ENCODE measurements around the gene LEPROT. TPM values are rescaled to one million over a fixed set of nuclear protein-coding genes. Genes with fewer than 3 reads are reported as not detected.
A peak's percentile ranks its signal among the peaks of the same experiment; 100 is the strongest.

LEPROT gene
- total and polyA plus RNA-seq, 10 of the 15 experiments (the other 5 are each of a cell fraction or from before 2014, with no cell fraction given) = 14.9 to 38.1 (median 17.4) TPM

DNA sequence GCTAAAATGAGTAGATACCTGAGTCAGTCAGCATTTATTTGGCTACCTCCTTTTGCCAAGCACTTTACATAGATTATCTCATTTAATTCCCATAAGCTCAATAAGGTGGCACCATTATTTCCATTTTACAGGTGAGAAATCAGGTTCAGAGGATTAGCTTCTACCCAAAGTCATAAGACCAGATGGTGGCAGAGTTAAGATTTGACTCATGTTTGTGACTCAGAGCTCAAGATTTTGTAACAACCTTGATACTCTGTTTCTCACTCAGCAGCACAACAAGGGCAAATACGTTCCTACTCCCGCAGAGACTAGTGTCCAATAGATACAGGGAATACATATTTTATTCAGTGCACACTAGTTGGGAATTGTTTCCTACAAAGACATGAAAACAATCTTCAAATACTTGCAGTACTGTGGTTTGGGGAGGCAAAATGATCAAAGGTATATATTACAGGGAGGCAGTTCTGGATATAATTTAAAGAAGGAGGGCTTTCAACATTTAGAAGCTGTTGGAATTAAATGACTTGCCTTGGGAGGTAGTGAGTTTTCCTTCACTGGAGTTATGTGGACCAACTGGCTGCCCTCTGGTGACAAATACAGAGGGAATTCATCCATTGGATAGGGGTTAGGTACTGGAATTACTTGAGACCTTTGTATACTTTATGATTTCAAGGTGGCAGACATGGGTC lies 3.6 kb downstream of the LEPROT start:
- in situ Hi-C loops (cut with MboI) (loop anchor here (10.0 kb wide), 1 partner anchor 821 kb away; no protein-coding TSS in a partner anchor), intact Hi-C loops (cut with micrococcal nuclease; ENCODE audit: unreplicated experiment) (no loop called here)
- Histone ChIP-seq H3K4me3 (no peak overlapping the region), H3K9me3 (replicated peaks; ENCODE audit: control insufficient read depth, insufficient read depth, low read length) (no peaks in the 10 kb centered on the region; the same call in 2 of the 3 replicates), H3K9ac (ENCODE audit: control insufficient read depth, insufficient read depth, low read length) (no peak overlapping the region), H3K27ac (ENCODE audit: control insufficient read depth, insufficient read depth) (no peak overlapping the region), H2AFZ (ENCODE audit: control insufficient read depth, low read depth, low read length) (no peak overlapping the region), H3K4me2 (ENCODE audit: control insufficient read depth, insufficient read depth) (peak overlapping the region; percentile 6; the same call in 1 of the 2 replicates), H4K20me1 (ENCODE audit: control insufficient read depth, insufficient read depth) (no peaks in the 10 kb centered on the region), H3K36me3 (ENCODE audit: control insufficient read depth in 2 of 2, insufficient read depth in 2 of 2, low read length in 1 of 2) (peaks cover 4 to 9% of the 10 kb centered on the region in 2 experiments; a peak in 2 of 4 replicates), H3K4me1 (ENCODE audit: control insufficient read depth, insufficient read depth, low read length) (peaks cover 3% of the 10 kb centered on the region), H3K27me3 (replicated peaks in 1 of 2; ENCODE audit: control insufficient read depth in 2 of 2, insufficient read depth in 2 of 2, low read length in 1 of 2) (no peaks in the 10 kb centered on the region), H3K79me2 (ENCODE audit: control insufficient read depth, insufficient read depth, low read length) (peaks cover 33% of the 10 kb centered on the region)
- TF ChIP-seq TARDBP (IDR thresholded peaks at IDR 0.05; ENCODE audit: borderline replicate concordance) = no peak
- TF ChIP-seq ZZZ3 (IDR thresholded peaks at IDR 0.05; ENCODE audit: control insufficient read depth, insufficient read length, low read depth) = no peak
- 0 out of 2 replicates have a peak, but pooled peaks have one; percentile 55 for TF ChIP-seq ZBED1 (IDR thresholded peaks at IDR 0.05; ENCODE audit: borderline replicate concordance)
- TF ChIP-seq IRF4 (IDR thresholded peaks at IDR 0.05; ENCODE audit: low read depth, low read length) = peak; percentile 73; the same call in 1 of the 2 replicates
- TF ChIP-seq NFXL1 (IDR thresholded peaks at IDR 0.05; ENCODE audit: borderline replicate concordance) = no peak
- peak; percentile 77 for TF ChIP-seq JUNB (IDR thresholded peaks at IDR 0.05)
- no peak for ATAC-seq
- ChIA-PET SMC1A (ENCODE audit: uncharacterized antibody, unreplicated experiment) (interaction anchor here (0.7 to 1.0 kb wide), 2 partner anchors 16 to 35 kb away, joined by 3 read pairs; no protein-coding TSS in a partner anchor), POLR2A (no interaction called here), CTCF (interaction anchor here (1.0 kb wide), 1 partner anchor 158 kb away, joined by 3 read pairs; no protein-coding TSS in a partner anchor), RAD21 (ENCODE audit: unreplicated experiment) (interaction anchor here (1.5 kb wide), 1 partner anchor 35 kb away, joined by 3 read pairs; no protein-coding TSS in a partner anchor)
- 0% methylated on average over 2 of the region's 2 CpGs for WGBS (ENCODE audit: insufficient coverage, insufficient replicate concordance, low lambda C conversion rate, missing lambda C conversion rate)
- DNase-seq (ENCODE audit: low read depth, low spot score) = peak; percentile 40
- FAIRE-seq = no peak
- no TSS peak for BruUV-seq (replicated peaks)

DNA sequence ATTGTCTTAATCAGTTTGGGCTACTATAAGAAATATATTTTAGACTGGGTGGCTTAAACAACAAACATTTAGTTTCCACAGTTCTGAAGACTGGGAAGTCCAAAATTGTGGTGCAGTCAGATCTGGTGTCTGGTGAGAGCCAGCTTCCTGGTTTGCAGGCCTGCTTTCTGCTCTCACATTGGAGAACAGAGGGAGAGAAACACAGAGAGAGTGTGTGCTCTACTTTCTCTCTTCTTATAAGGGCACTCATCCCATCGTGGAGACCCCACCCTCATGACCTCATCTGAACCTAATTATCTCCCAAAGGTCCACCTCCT lies 4.1 kb downstream of the LEPROT start:
- Histone ChIP-seq H2AFZ (ENCODE audit: control insufficient read depth, low read depth, low read length) (no peak overlapping the region), H3K4me2 (ENCODE audit: control insufficient read depth, insufficient read depth) (no peak overlapping the region), H4K20me1 (ENCODE audit: control insufficient read depth, insufficient read depth) (no peaks in the 10 kb centered on the region), H3K36me3 (ENCODE audit: control insufficient read depth in 2 of 2, insufficient read depth in 2 of 2, low read length in 1 of 2) (peaks cover 4 to 9% of the 10 kb centered on the region in 2 experiments; a peak in 2 of 4 replicates), H3K27ac (ENCODE audit: control insufficient read depth, insufficient read depth) (no peak overlapping the region), H3K9me3 (replicated peaks; ENCODE audit: control insufficient read depth, insufficient read depth, low read length) (no peaks in the 10 kb centered on the region; the same call in 2 of the 3 replicates), H3K79me2 (ENCODE audit: control insufficient read depth, insufficient read depth, low read length) (peaks cover 33% of the 10 kb centered on the region), H3K27me3 (replicated peaks in 1 of 2; ENCODE audit: control insufficient read depth in 2 of 2, insufficient read depth in 2 of 2, low read length in 1 of 2) (no peaks in the 10 kb centered on the region), H3K4me3 (no peak overlapping the region), H3K9ac (ENCODE audit: control insufficient read depth, insufficient read depth, low read length) (no peak overlapping the region), H3K4me1 (ENCODE audit: control insufficient read depth, insufficient read depth, low read length) (no peaks in the 10 kb centered on the region; the same call in 1 of the 2 replicates)
- intact Hi-C loops (cut with micrococcal nuclease; ENCODE audit: unreplicated experiment) = no loop called here
- ChIA-PET CTCF (no interaction called here), RAD21 (ENCODE audit: unreplicated experiment) (no interaction called here), SMC1A (ENCODE audit: uncharacterized antibody, unreplicated experiment) (interaction anchor here (0.7 kb wide), 1 partner anchor 17 kb away, joined by 3 read pairs; no protein-coding TSS in a partner anchor), POLR2A (no interaction called here)
- DNase-seq (ENCODE audit: low read depth, low spot score) (no peak), ATAC-seq (no peak), FAIRE-seq (no peak)
- TF ChIP-seq SMAD5 (IDR thresholded peaks at IDR 0.05; ENCODE audit: low read depth) (no peak), JUNB (IDR thresholded peaks at IDR 0.05) (no peak), IKZF2 (IDR thresholded peaks at IDR 0.05) (no peak), IKZF1 (conservative IDR thresholded peaks at IDR 0.05) (no peak), MTA3 (IDR thresholded peaks at IDR 0.05; ENCODE audit: borderline replicate concordance, low read length) (no peak), SIN3A (IDR thresholded peaks at IDR 0.05; ENCODE audit: low read depth, low read length) (no peak), MXI1 (IDR thresholded peaks at IDR 0.05; ENCODE audit: low read depth, low read length) (no peak), IRF4 (IDR thresholded peaks at IDR 0.05; ENCODE audit: low read depth, low read length) (no peak)
- TF ChIP-seq, protein P1, sequence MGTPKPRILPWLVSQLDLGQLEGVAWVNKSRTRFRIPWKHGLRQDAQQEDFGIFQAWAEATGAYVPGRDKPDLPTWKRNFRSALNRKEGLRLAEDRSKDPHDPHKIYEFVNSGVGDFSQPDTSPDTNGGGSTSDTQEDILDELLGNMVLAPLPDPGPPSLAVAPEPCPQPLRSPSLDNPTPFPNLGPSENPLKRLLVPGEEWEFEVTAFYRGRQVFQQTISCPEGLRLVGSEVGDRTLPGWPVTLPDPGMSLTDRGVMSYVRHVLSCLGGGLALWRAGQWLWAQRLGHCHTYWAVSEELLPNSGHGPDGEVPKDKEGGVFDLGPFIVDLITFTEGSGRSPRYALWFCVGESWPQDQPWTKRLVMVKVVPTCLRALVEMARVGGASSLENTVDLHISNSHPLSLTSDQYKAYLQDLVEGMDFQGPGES (IDR thresholded peaks at IDR 0.05) = no peak
- in situ Hi-C loops (cut with MboI) = loop anchor here (10.0 kb wide), 1 partner anchor 820 kb away; no protein-coding TSS in a partner anchor
- WGBS (ENCODE audit: insufficient coverage, insufficient replicate concordance, low lambda C conversion rate, missing lambda C conversion rate) = 44% methylated on average over 1 of the region's 1 CpG
- no TSS peak for BruUV-seq (replicated peaks)
